HUES6 (cell line): ENCODE measurements around the gene CDK12.
A peak's percentile ranks its signal among the peaks of the same experiment; 100 is the strongest.
"Not testable (repeated sequence)": the region's sequence is repeated elsewhere in the genome, so short reads cannot be mapped to it uniquely, and the experiment has no call there.

Experiments used
- H3K27ac ChIP-seq: 2 replicates; pipeline ENCODE4 v1.7.0; 2013; ENCODE audit warnings: low read depth, mild to moderate bottlenecking, low read length, inconsistent platforms
- H3K27me3 ChIP-seq: 2 replicates; pipeline ENCODE4 v1.6.1; 2013; ENCODE audit warnings: low read length; ENCODE audit not compliant: control insufficient read depth, insufficient read depth
- H3K36me3 ChIP-seq: 2 replicates; pipeline ENCODE4 v1.6.1; 2013; ENCODE audit warnings: low read length; ENCODE audit not compliant: control insufficient read depth, insufficient read depth
- H3K4me1 ChIP-seq: 2 replicates; pipeline ENCODE4 v1.6.1; 2013; ENCODE audit warnings: low read length; ENCODE audit not compliant: control insufficient read depth, insufficient read depth
- H3K4me3 ChIP-seq: 2 replicates; pipeline ENCODE4 v1.5.1; 2013; ENCODE audit warnings: low read depth, low read length
- H3K9ac ChIP-seq: one replicate; pipeline ENCODE4 v1.6.1; 2013; ENCODE audit warnings: mild to moderate bottlenecking, low read length
- H3K9me3 ChIP-seq: 2 replicates; pipeline ENCODE4 v1.6.1; 2013; ENCODE audit warnings: low read depth, low read length; ENCODE audit not compliant: control insufficient read depth, insufficient read depth

The CDK12 gene

GRCh38 chr17:39462631-39463375 lies 1.5 kb downstream of the CDK12 start:
- Histone ChIP-seq H3K4me3 (peak overlapping the region; percentile 90), H3K27ac (no peak overlapping the region), H3K27me3 (no peaks in the 10 kb centered on the region), H3K9me3 (no peaks in the 10 kb centered on the region), H3K9ac (peak overlapping the region; percentile 99), H3K4me1 (0 out of 2 replicates have a peak, but pooled peaks cover 5% of the 10 kb centered on the region), H3K36me3 (peaks cover 9% of the 10 kb centered on the region; the same call in 1 of the 2 replicates)

- peak overlapping the region; percentile 90 for H3K4me3 ChIP-seq
- peaks cover 12% of the 10 kb centered on the region for H3K36me3 ChIP-seq
- H3K27ac ChIP-seq, H3K9ac ChIP-seq, H3K4me1 ChIP-seq, H3K9me3 ChIP-seq, H3K27me3 ChIP-seq: not testable (repeated sequence)
Measured at GRCh38 chr17:39464639-39465181, 3.4 kb downstream of the CDK12 start.

- not testable (repeated sequence) for H3K4me1 ChIP-seq, H3K9ac ChIP-seq, H3K27ac ChIP-seq, H3K9me3 ChIP-seq, H3K27me3 ChIP-seq, H3K4me3 ChIP-seq
- H3K36me3 ChIP-seq = peaks cover 45% of the 10 kb centered on the region
Measured at GRCh38 chr17:39468610-39469009, 7.3 kb downstream of the CDK12 start.

- no peak overlapping the region for H3K4me3 ChIP-seq
- peaks cover 67% of the 10 kb centered on the region for H3K36me3 ChIP-seq
- H3K27me3 ChIP-seq = no peaks in the 10 kb centered on the region
- H3K27ac ChIP-seq = no peak overlapping the region
- no peaks in the 10 kb centered on the region for H3K4me1 ChIP-seq
- H3K9ac ChIP-seq = no peak overlapping the region
- H3K9me3 ChIP-seq = no peaks in the 10 kb centered on the region
Measured at GRCh38 chr17:39473310-39473709, 12.0 kb downstream of the CDK12 start.

- H3K4me3 ChIP-seq, H3K4me1 ChIP-seq, H3K9ac ChIP-seq, H3K27ac ChIP-seq, H3K9me3 ChIP-seq, H3K27me3 ChIP-seq: not testable (repeated sequence)
- H3K36me3 ChIP-seq = peaks cover 56% of the 10 kb centered on the region
Measured at GRCh38 chr17:39479631-39480030, 18.3 kb downstream of the CDK12 start.

GRCh38 chr17:39483506-39483905 lies 22.2 kb downstream of the CDK12 start:
- H3K27ac ChIP-seq = no peak overlapping the region
- H3K9ac ChIP-seq = no peak overlapping the region
- no peak overlapping the region for H3K4me3 ChIP-seq
- H3K36me3 ChIP-seq = peaks cover 38% of the 10 kb centered on the region
- H3K27me3 ChIP-seq = no peaks in the 10 kb centered on the region
- no peaks in the 10 kb centered on the region for H3K9me3 ChIP-seq
- H3K4me1 ChIP-seq = no peaks in the 10 kb centered on the region

- Histone ChIP-seq H3K9ac (no peak overlapping the region), H3K4me1 (no peaks in the 10 kb centered on the region), H3K9me3 (no peaks in the 10 kb centered on the region), H3K36me3 (peaks cover 35% of the 10 kb centered on the region), H3K27me3 (no peaks in the 10 kb centered on the region), H3K27ac (no peak overlapping the region), H3K4me3 (no peak overlapping the region)
Measured at GRCh38 chr17:39484178-39484577, 22.9 kb downstream of the CDK12 start.

- H3K36me3 ChIP-seq = peaks cover 32% of the 10 kb centered on the region
- H3K4me1 ChIP-seq = no peaks in the 10 kb centered on the region
- H3K9ac ChIP-seq = no peak overlapping the region
- H3K9me3 ChIP-seq = no peaks in the 10 kb centered on the region
- H3K4me3 ChIP-seq = no peak overlapping the region
- no peak overlapping the region for H3K27ac ChIP-seq
- H3K27me3 ChIP-seq = no peaks in the 10 kb centered on the region
Measured at GRCh38 chr17:39485555-39485954, 24.3 kb downstream of the CDK12 start.

GRCh38 chr17:39486242-39486641 lies 25.0 kb downstream of the CDK12 start:
- Histone ChIP-seq H3K4me3 (no peak overlapping the region), H3K9me3 (no peaks in the 10 kb centered on the region), H3K4me1 (no peaks in the 10 kb centered on the region), H3K27me3 (no peaks in the 10 kb centered on the region), H3K27ac (no peak overlapping the region), H3K9ac (no peak overlapping the region), H3K36me3 (peaks cover 36% of the 10 kb centered on the region)

- H3K27me3 ChIP-seq, H3K4me3 ChIP-seq, H3K9me3 ChIP-seq, H3K9ac ChIP-seq, H3K4me1 ChIP-seq, H3K27ac ChIP-seq: not testable (repeated sequence)
- peaks cover 34% of the 10 kb centered on the region for H3K36me3 ChIP-seq
Measured at GRCh38 chr17:39487490-39487889, 26.2 kb downstream of the CDK12 start.

GRCh38 chr17:39487946-39488345 lies 26.7 kb downstream of the CDK12 start:
- peaks cover 35% of the 10 kb centered on the region for H3K36me3 ChIP-seq
- no peak overlapping the region for H3K9ac ChIP-seq
- no peaks in the 10 kb centered on the region for H3K27me3 ChIP-seq
- H3K9me3 ChIP-seq = no peaks in the 10 kb centered on the region
- H3K4me3 ChIP-seq = no peak overlapping the region
- no peaks in the 10 kb centered on the region for H3K4me1 ChIP-seq
- H3K27ac ChIP-seq = no peak overlapping the region
